NCI-H510A treated with DMSO at 0.1 percent for 48 hours (cell line): ENCODE measurements around the gene VEPH1.

Experiments used
- DNase-seq: peaks from one replicate; lab custom pipeline; 2025; lab: John Stamatoyannopoulos, UW

The VEPH1 gene

DNA sequence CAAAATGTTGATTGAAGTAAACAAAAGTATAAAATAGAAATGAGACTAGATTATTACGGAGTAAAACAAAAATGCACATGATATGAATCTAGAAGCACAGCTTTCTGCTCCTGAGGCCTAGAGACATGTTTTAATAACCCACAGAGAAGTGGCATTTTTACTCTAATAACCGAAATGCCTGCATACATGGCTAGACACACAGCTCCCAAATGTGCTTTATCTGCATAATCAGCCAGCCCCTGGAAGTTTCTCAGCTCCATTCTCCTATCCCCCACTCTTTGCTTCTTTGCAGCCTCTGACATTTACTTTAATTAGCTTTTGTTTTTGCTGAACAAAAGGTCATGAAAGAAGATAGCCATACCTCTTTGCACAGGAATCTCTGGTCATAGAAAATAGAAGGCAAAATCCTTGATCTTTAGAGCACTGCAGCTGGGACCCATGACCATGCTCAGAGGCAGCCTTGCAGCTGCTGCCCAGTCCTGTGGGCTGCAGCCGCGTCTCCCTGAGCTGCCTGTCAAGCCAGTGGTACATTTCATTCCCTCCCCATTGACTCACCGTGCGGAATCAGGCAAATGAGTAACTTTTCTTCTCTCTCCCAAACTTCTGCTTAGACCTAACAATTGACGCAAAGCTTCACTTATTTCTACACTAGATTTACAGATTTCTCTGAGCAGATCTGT is at the start of gene VEPH1:
Gene VEPH1, minus strand, starts transcription at position 501 of the 680 bp plus-strand sequence. CDS start 8,067 bp downstream, outside the sequence.
- no peak for DNase-seq

DNA sequence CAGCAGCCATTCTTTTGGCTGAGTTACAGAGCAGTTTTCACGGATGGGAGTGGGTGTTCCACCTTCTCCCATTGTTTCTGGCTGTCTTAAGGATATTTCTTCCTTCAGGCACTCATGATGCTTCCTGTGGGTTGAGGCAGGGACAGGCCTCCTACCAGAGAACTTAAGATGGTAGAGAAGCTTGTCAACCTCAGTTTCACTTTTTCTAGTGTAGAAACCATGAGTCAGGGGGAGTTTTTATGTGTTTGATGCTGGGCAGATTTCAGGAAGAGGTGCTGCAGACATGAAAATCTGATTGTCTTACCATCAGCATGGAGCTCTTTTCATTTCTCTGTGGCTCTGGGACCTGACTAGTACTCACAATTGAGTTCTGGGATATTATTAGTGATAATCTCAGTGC is 48.7 kb upstream of the VEPH1 start:
- no peak for DNase-seq

DNA sequence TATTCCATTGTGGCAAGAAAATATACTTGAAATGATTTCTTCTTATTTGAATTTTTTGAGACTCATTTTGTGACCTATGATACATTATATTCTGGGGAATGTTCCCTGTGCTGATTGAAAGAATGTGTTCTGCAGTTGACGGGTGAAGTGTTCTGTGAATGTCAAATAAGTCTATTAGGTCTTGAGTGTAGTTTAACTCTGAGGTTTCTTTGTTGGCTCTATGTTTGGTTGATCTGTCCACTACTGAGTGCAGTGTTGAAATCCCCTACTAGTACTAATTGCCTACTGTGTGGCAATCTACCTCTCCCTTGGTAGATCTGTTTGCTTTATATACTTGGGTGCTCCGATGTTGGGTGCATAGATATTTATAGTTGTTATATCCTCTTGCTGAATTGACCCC is 46.3 kb upstream of the VEPH1 start:
- no peak for DNase-seq

DNA sequence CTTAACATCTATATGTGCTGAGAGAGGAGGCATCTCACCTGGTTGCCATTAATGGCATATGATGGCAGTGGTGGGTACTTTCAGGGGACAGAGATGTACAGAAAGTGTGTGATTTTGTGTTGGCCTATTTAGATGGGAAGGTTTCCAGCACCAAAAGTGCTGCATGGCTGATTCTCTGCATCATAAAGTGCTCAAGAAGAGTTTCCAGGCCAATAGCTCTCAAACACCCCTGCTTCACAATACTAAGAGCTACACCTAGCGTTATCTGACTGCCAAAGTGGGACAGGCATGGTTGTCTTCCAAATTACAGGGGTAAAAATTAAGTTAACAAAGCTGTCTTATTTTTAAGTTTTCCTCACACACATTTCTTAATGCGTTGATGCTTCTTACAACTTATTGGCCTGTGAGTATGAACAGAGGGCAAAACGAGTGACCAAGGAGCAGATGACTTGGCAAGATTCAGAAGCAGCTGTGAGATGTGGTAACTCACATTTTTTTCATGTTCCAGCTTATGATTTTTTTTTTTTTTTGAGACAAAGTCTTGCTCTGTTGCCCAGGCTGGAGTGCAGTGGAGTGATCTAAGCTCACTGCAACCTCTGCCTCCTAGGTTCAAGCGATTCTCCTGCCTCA is 41.4 kb upstream of the VEPH1 start:
- DNase-seq, result no peak

GRCh38 chr3:157543501-157544035 is 40.4 kb upstream of the VEPH1 start:
- no peak for DNase-seq

- DNase-seq, result peak; percentile 49
Measured at GRCh38 chr3:157542711-157543500, 39.7 kb upstream of the VEPH1 start.

DNA sequence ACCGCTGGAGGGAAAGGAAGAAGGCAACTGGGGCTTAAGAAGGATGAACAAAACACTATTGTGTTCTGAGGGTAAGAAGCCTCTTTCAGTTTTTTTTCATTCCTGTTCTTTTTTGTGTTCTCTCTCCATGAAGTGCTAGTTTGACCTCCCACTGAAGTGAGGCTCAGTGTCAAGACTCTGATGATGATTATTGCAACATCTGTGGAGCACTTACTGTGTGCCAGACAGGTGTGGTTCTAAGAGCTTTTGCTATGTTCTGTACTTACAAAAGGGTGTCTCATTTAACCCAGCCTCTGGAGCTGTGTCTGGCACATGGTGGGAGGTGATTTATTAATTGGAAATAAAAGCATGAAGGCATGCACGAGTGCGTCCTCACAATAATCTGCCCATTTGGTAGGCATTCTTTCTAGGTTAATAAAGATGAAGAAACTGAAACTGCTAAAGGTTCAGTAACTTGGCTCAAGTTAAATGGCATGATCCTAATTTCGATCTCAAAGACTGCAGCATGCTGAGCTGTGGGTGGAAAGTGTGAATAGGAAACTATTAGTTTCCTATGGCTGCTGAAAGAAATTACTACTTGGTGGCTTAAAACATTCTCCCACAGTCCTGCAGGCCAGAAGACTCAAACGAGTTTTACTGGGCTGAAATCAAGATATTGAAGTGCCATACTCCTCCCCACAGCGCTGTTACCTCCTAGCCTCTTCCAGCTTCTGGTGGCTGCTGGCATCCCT is 38.5 kb upstream of the VEPH1 start:
- DNase-seq, result no peak

DNA sequence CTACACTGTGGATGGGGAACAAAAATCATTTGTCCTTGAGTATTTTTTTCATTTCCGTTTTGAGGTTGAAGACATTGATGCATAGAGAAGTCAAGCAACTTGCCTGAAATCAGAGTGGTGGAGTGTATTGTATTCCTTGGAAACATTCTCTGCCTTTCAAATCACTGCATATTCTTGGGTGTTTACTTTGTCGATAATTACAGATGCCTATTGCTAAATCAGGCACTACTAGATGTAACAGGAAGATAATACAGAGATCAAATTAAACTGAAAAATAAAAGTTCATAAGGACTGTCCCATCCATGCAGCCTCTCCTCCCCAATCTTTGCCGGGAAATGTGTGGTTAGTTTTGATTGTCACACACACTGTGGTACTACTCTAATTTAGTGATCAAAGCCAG is 37.4 kb upstream of the VEPH1 start:
- DNase-seq, result no peak

- no peak for DNase-seq
Measured at GRCh38 chr3:157535667-157536066, 32.5 kb upstream of the VEPH1 start.

GRCh38 chr3:157534725-157535161 is 31.5 kb upstream of the VEPH1 start:
- DNase-seq, result no peak

GRCh38 chr3:157533298-157534070 is 30.3 kb upstream of the VEPH1 start:
- DNase-seq, result no peak

DNA sequence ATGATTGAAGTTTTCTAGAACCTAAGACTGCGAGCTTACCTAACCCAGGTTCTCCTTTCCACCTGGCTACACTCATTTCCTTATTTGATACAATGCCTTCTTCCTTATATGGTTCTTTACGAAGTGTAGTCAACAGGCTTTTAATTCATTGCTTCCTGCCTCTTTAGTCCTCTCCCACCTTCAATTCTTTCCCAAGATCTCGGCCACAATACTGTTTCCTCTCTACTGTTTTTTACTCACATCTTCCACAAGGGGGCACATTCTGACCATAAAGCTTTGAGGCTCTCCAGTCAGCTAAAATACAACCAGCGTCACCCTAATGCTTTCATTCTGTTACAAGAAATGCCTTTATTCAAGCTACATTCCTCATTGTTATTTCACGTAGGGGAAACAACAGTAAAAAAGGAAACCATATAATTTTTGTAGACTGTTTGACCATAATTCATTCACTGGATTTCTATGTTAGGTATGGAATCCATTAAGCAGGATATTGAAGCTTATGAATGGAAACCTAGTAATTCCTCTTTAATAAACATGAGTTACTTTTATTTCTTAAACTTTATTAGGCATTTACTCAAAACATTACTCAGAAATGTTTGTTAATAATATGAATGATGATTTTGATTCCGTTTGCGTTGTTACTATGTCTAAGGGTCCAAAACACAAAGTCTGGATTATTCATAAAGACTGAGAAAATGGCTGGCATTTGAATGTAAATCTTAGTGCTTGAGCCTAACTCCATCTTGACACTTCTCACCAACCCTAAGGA is 29.5 kb upstream of the VEPH1 start:
- DNase-seq, result peak; percentile 65

DNA sequence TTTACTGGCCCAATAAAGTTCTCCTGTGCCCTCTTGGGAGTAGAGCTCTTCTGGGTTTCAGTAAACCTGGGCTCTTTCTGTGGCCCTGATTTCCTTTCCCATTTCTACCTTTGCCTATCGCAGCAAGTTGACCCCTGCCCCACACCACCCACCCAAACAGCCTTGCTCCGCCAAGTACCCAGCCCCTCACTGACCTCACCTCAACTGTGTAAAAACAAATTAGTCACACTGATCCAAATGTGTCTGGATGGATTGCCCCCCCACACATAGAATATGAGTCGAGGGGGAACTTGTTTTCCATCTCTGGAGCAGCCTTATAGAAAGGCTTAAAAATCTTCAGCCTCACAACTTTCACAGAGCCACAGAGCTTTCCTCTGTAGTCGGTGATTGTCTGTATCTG is 28.6 kb upstream of the VEPH1 start:
- no peak for DNase-seq

DNA sequence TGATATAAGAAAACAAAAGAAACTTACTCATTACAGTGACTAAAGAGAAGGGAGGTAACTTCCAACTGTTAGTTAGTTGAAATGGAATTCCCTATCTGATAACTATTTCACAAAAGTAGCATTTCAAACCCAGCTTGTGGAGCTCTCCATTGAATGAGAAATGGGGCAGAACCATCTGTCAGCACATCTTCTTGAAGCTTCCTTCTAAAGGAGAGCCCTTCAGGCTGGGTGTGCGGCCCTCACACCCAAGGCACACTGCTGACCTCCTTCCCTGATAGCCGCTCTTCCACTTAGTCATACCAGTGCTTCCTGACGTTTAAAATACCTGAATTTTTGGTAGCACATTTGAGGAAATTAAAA is 28.1 kb upstream of the VEPH1 start:
- DNase-seq, result no peak

GRCh38 chr3:157530637-157531300 is 27.6 kb upstream of the VEPH1 start:
- DNase-seq, result no peak

- no peak for DNase-seq
Measured at GRCh38 chr3:157529751-157530150, 26.5 kb upstream of the VEPH1 start.

DNA sequence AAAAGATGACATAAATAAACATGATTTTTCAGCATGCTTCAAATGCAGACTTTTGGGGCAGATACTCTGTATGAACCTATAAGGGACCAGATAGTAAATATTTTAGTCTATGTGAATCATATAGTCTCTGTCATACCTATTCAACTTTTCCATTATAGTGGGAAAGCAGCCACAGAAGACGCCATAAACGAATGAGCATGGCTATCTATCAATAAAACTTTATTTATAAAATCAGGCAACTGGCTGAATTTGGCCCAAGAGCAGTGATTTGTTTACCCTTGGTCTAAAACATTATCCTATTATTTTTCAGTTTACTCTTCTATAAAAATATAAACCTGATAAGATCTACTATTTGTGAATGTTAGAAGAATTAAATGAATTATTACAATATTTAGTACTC is 25.9 kb upstream of the VEPH1 start:
- no peak for DNase-seq

DNA sequence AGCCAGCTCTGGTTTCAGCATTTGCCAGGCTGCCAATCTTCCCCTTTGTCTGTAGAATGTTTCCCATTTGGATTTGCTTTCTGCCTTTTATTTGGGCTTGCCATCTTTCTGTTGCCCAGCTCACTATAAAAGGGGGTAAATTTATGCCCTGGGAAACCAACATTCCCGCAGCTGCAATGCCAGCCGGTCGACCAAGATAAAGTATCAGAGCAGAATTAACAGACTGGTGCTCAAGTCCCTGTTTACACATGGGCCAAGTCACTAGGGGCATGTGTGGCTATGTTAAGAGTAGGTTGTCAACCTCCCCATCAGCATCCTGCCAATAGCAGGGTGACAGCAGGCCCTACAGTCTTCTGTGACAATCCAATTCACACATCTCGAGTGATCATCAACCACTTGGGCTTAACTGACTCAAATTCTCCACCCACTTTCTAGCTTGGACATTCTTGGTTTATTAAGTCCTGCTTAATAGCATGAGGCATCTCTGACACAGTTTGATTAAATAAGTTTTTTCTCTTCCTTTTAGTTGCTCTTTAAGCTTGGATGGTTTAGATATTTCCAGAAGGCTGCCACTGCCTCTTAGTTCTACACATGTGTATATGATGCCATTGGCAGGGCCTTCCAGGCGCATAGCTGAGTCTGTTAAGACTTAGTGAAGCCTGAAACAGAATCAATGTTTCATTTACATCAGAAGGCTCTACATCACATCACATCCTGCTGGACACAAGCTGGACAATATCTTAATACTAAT is 24.1 kb upstream of the VEPH1 start:
- no peak for DNase-seq

DNA sequence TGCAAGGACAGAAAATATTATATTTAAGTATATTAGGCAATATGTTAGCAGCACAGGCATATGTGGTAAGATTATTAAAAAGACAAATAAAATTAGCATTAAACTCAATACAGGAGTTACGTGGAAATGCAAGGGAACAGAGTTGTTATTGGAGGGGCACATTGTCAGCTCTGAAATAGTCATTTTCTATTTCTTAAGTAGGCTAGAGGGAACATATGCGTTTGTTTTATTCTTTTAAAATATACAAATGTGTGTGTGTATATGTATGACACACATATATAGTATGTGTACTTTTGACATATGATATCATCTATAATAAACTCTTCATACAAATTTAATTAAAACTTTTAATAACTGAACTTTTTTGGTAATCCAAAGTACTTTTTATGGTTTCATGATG is 22.8 kb upstream of the VEPH1 start:
- no peak for DNase-seq
